Prostate gland (tissue), 2 donors: ENCODE measurements around the gene EIF4A2. TPM values are rescaled to one million over a fixed set of nuclear protein-coding genes. Genes with fewer than 3 reads are reported as not detected.

Experiments used
- DNase-seq: peaks from one replicate; pipeline ENCODE4 v3.0.0-alpha.2; 2019; ENCODE audit warnings: low spot score
- H3K27ac ChIP-seq, 2 donors: fragments of 200-600 bp; sonication (generic); 2 replicates each; pipeline ENCODE4 v1.5.1; 2017 to 2019
- H3K27me3 ChIP-seq: fragments of 200-600 bp; sonication (generic); replicated peaks from 2 replicates; pipeline ENCODE4 v1.5.1; 2019; ENCODE audit not compliant: insufficient read depth
- H3K36me3 ChIP-seq, 2 donors: fragments of 200-600 bp; sonication (generic); 1 replicate in 1 of 2; 2 replicates in 1 of 2; pipeline versions ENCODE4 v1.5.1 to v1.8.1; 2017 to 2019
- H3K4me1 ChIP-seq: fragments of 200-600 bp; sonication (generic); replicated peaks from 2 replicates; pipeline ENCODE4 v1.5.1; 2019
- H3K4me3 ChIP-seq, 2 donors: fragments of 200-600 bp; sonication (generic); 2 replicates each; pipeline ENCODE4 v1.5.1; 2017 to 2019
- H3K9me3 ChIP-seq: fragments of 200-600 bp; sonication (generic); 2 replicates; pipeline ENCODE4 v1.5.1; 2017
- CTCF ChIP-seq, 4 experiments: fragments of 200-600 bp in 2 of 4; fragments of 450-650 bp in 2 of 4; sonication (generic) in 2 of 4; IDR thresholded peaks; 1 replicate in 3 of 4; 2 replicates in 1 of 4; pipeline ENCODE4 v1.5.1; 2016 to 2019; ENCODE audit warnings: antibody characterized with exemption in 4 of 4, mild to moderate bottlenecking in 2 of 4, moderate library complexity in 2 of 4
- POLR2A ChIP-seq: fragments of 450-650 bp; IDR thresholded peaks from one replicate; pipeline ENCODE4 v1.6.1; 2016; ENCODE audit warnings: antibody characterized with exemption, mild to moderate bottlenecking
- POLR2AphosphoS5 ChIP-seq: sonication (generic); formaldehyde crosslinking; IDR thresholded peaks from one replicate; pipeline ENCODE4 v1.6.1; 2017; ENCODE audit warnings: antibody characterized with exemption
- WGBS: methylation state at CpG from one replicate; pipeline ENCODE4 v1.1.5; 2018; 5-methylcytosine and 5-hydroxymethylcytosine counted together
- intact Hi-C: fragments of 100-400 bp; cut with DNase I; formaldehyde crosslinking; loops from one replicate; pipeline ENCODE4 v1.14.2; 2022
- total RNA-seq, 2 donors: library from RNA; depleted of rRNA; stranded (reverse); fragments of >200 nt; gene quantifications; one replicate each; pipeline ENCODE4 v1.1.0, GENCODE V29; 2016

EIF4A2 gene
- total RNA-seq, 2 donors from 2014 or later = 291 to 402 TPM

GRCh38 chr3:186757686-186758220, 25.6 kb upstream of the EIF4A2 start:
- TF ChIP-seq POLR2AphosphoS5 (no peak), CTCF (IDR thresholded peaks at IDR 0.05) (no peak), POLR2A (no peak)
- no peak for DNase-seq
- H3K36me3 ChIP-seq = no peaks in the 10 kb centered on the region
- no peaks in the 10 kb centered on the region for H3K9me3 ChIP-seq
- no peaks in the 10 kb centered on the region for H3K27me3 ChIP-seq
- H3K27ac ChIP-seq = no peak overlapping the region
- H3K4me1 ChIP-seq = no peaks in the 10 kb centered on the region
- no peak overlapping the region for H3K4me3 ChIP-seq
- 65% methylated on average over 8 of the region's 8 CpGs for WGBS
- intact Hi-C loops = no loop called here

GRCh38 chr3:186759231-186759930, 24.0 kb upstream of the EIF4A2 start:
- no peak for DNase-seq
- 77% methylated on average over 11 of the region's 11 CpGs for WGBS
- Histone ChIP-seq H3K4me1 (no peaks in the 10 kb centered on the region), H3K36me3 (no peaks in the 10 kb centered on the region), H3K27ac (no peak overlapping the region), H3K4me3 (no peak overlapping the region), H3K9me3 (no peaks in the 10 kb centered on the region), H3K27me3 (no peaks in the 10 kb centered on the region)
- intact Hi-C loops = no loop called here
- no peak for TF ChIP-seq POLR2AphosphoS5
- TF ChIP-seq POLR2A = no peak
- TF ChIP-seq CTCF (IDR thresholded peaks at IDR 0.05) = no peak

GRCh38 chr3:186760141-186760833, 23.1 kb upstream of the EIF4A2 start:
- 90% methylated on average over 10 of the region's 10 CpGs for WGBS
- Histone ChIP-seq H3K27ac (no peak overlapping the region), H3K27me3 (no peaks in the 10 kb centered on the region), H3K4me1 (no peaks in the 10 kb centered on the region), H3K36me3 (no peaks in the 10 kb centered on the region), H3K4me3 (no peak overlapping the region), H3K9me3 (no peaks in the 10 kb centered on the region)
- intact Hi-C loops = no loop called here
- DNase-seq = no peak
- TF ChIP-seq CTCF (IDR thresholded peaks at IDR 0.05) (no peak), POLR2A (no peak), POLR2AphosphoS5 (no peak)

- Histone ChIP-seq H3K36me3 (no peaks in the 10 kb centered on the region), H3K27me3 (no peaks in the 10 kb centered on the region), H3K9me3 (no peaks in the 10 kb centered on the region), H3K4me1 (no peaks in the 10 kb centered on the region), H3K4me3 (no peak overlapping the region), H3K27ac (no peak overlapping the region)
- intact Hi-C loops = no loop called here
- 88% methylated on average over 8 of the region's 8 CpGs for WGBS
- TF ChIP-seq POLR2A = no peak
- TF ChIP-seq POLR2AphosphoS5 = no peak
- TF ChIP-seq CTCF (IDR thresholded peaks at IDR 0.05) = no peak
- DNase-seq = no peak
These were observed 22.4 kb upstream of the EIF4A2 start for GRCh38 chr3:186760897-186761447.
